ENCODE results near the gene PIBF1. TPM values are rescaled to one million over a fixed set of nuclear protein-coding genes. Genes with fewer than 3 reads are reported as not detected.

PIBF1 gene
- total RNA-seq, 1 donor from 2014 or later, result 32.5 TPM

DNA sequence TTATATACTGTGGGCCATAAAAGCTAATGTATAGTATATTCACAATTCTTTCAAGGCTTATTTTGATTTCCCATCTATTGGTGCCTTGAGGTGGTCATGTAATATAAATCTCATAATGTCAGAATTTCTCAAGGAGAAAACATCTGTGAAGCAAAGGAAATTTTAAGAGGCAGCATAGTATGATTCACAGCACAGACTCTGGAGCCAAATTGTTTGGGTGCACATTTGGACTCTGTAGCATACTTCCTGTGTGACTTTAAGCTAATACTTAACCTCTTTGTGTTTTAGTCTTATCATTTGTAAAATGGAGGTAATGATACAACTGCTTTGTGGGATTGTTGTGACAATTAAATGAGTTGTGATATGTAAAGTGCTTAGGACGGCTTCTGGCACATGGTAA lies 67.6 kb downstream of the PIBF1 start:
- DNase-seq (ENCODE audit: extremely low spot score, unreplicated experiment), result no peak
- H3K4me3 Mint-ChIP-seq, result no peak overlapping the region
- H3K36me3 Mint-ChIP-seq, result peaks cover 36% of the 10 kb centered on the region
- TF ChIP-seq, protein P1, sequence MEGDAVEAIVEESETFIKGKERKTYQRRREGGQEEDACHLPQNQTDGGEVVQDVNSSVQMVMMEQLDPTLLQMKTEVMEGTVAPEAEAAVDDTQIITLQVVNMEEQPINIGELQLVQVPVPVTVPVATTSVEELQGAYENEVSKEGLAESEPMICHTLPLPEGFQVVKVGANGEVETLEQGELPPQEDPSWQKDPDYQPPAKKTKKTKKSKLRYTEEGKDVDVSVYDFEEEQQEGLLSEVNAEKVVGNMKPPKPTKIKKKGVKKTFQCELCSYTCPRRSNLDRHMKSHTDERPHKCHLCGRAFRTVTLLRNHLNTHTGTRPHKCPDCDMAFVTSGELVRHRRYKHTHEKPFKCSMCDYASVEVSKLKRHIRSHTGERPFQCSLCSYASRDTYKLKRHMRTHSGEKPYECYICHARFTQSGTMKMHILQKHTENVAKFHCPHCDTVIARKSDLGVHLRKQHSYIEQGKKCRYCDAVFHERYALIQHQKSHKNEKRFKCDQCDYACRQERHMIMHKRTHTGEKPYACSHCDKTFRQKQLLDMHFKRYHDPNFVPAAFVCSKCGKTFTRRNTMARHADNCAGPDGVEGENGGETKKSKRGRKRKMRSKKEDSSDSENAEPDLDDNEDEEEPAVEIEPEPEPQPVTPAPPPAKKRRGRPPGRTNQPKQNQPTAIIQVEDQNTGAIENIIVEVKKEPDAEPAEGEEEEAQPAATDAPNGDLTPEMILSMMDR (conservative IDR thresholded peaks at IDR 0.05), result no peak
- H3K27me3 Mint-ChIP-seq, result no peaks in the 10 kb centered on the region
- H3K4me1 Mint-ChIP-seq (ENCODE audit: unreplicated experiment), result no peaks in the 10 kb centered on the region
- H3K27ac Mint-ChIP-seq, result no peak overlapping the region
- no peaks in the 10 kb centered on the region for H3K9me3 Mint-ChIP-seq

GRCh38 chr13:72850959-72851677 lies 69.2 kb downstream of the PIBF1 start:
- Mint-ChIP-seq H3K4me1 (ENCODE audit: unreplicated experiment) (no peaks in the 10 kb centered on the region), H3K4me3 (no peak overlapping the region), H3K36me3 (peaks cover 25% of the 10 kb centered on the region), H3K27ac (no peak overlapping the region), H3K27me3 (no peaks in the 10 kb centered on the region), H3K9me3 (no peaks in the 10 kb centered on the region)
- TF ChIP-seq, protein P1 (conservative IDR thresholded peaks at IDR 0.05), result no peak
- no peak for DNase-seq (ENCODE audit: extremely low spot score, unreplicated experiment)

- no peaks in the 10 kb centered on the region for H3K27me3 Mint-ChIP-seq
- TF ChIP-seq, protein P1 (conservative IDR thresholded peaks at IDR 0.05), result no peak
- no peaks in the 10 kb centered on the region for H3K9me3 Mint-ChIP-seq
- no peak overlapping the region for H3K4me3 Mint-ChIP-seq
- H3K27ac Mint-ChIP-seq, result no peak overlapping the region
- no peaks in the 10 kb centered on the region for H3K4me1 Mint-ChIP-seq (ENCODE audit: unreplicated experiment)
- DNase-seq (ENCODE audit: extremely low spot score, unreplicated experiment), result no peak
- H3K36me3 Mint-ChIP-seq, result peaks cover 24% of the 10 kb centered on the region
Observed at GRCh38 chr13:72851678-72852014, 69.7 kb downstream of the PIBF1 start.

DNA sequence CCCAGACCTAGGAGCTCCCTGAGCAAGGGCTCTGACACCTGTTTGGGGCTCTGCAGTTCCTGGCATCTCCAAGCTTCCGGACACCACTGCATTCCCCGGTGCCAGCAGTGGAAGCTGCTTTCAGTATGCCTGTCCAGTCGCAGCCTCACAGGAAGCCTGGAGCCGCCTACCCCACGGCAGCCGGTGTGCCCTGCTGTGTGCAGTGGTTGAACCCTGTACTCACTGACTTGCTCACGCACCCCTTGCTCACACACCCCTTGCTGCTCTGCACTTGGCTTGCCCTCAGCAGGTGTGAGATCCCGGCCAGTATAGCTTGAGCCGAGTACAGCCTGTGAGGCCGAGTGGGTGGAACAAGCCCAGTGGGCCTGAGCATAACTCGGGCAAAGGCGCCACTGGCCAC lies 70.3 kb downstream of the PIBF1 start:
- Mint-ChIP-seq H3K9me3 (no peaks in the 10 kb centered on the region), H3K36me3 (peaks cover 22% of the 10 kb centered on the region), H3K4me1 (ENCODE audit: unreplicated experiment) (no peaks in the 10 kb centered on the region), H3K4me3 (no peak overlapping the region), H3K27ac (no peak overlapping the region), H3K27me3 (no peaks in the 10 kb centered on the region)
- no peak for DNase-seq (ENCODE audit: extremely low spot score, unreplicated experiment)
- TF ChIP-seq, protein P1 (conservative IDR thresholded peaks at IDR 0.05), result no peak

DNA sequence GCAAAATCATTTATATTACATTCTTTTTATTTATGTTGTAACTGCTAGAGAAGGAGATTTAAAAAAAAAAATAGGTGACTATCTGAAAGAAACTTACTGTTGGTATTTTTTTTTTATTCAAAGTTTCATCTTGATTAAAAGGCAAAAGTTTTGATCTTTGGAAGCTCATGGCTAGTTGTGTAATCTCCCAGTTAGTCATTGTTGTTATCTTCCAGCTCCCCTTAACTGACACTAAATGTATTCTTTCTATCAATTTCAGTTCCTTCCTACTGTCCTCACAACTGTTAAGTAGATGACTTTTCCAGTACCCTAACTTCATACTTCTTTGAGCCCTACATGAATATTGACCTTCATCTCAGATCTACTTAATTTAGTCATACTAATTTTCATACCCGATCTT lies 71.1 kb downstream of the PIBF1 start:
- H3K4me1 Mint-ChIP-seq (ENCODE audit: unreplicated experiment), result no peaks in the 10 kb centered on the region
- DNase-seq (ENCODE audit: extremely low spot score, unreplicated experiment), result no peak
- H3K36me3 Mint-ChIP-seq, result peaks cover 14% of the 10 kb centered on the region
- no peak overlapping the region for H3K4me3 Mint-ChIP-seq
- H3K27ac Mint-ChIP-seq, result no peak overlapping the region
- no peaks in the 10 kb centered on the region for H3K9me3 Mint-ChIP-seq
- no peaks in the 10 kb centered on the region for H3K27me3 Mint-ChIP-seq
- TF ChIP-seq, protein P1 (conservative IDR thresholded peaks at IDR 0.05), result no peak

Data from type B pancreatic cell (in vitro differentiated cells).